T-helper 1 cell treated with Interleukin-12 subunit alpha and Interleukin-12 subunit beta and Interleukin-4 antibody, amounts not matched to agents 30 ng/mL and 1 ng/mL, for 36 hours (primary cell): ENCODE measurements around the gene RASGRP2. TPM values are rescaled to one million over a fixed set of nuclear protein-coding genes. Genes with fewer than 3 reads are reported as not detected.

Experiments
- intact Hi-C: fragments of 100-400 bp; cut with micrococcal nuclease; formaldehyde crosslinking; loops from one replicate; pipeline ENCODE4 v1.15.1; 2024
- total RNA-seq: library from RNA; stranded (reverse); gene quantifications from 2 replicates; pipeline ENCODE4 v1.2.3, GENCODE V29; 2022

The RASGRP2 gene
- total RNA-seq, 1 donor from 2014 or later, result 192 TPM

- intact Hi-C loops, result no loop called here
Measured at GRCh38 chr11:64677441-64678023, 66.4 kb downstream of the RASGRP2 start.

Other genes starting within 250 kb of the RASGRP2 start
- gene SLC22A11, start 188.2 kb downstream of the RASGRP2 start, total RNA-seq, result not detected in 2 replicates
- not detected in 2 replicates for gene SLC22A12, start 152.9 kb downstream of the RASGRP2 start, total RNA-seq
- 0.71 and 1.3 TPM in 2 replicates for gene NRXN2, start 20.9 kb downstream of the RASGRP2 start, total RNA-seq
- gene PYGM, start 15.8 kb upstream of the RASGRP2 start, total RNA-seq, result 7.3 and 8.6 TPM in 2 replicates
- gene SF1, start 34.4 kb upstream of the RASGRP2 start, total RNA-seq, result 485 and 486 TPM in 2 replicates
- gene MAP4K2, start 59.1 kb upstream of the RASGRP2 start, total RNA-seq, result 79.2 and 80.7 TPM in 2 replicates
- gene MEN1, start 66.4 kb upstream of the RASGRP2 start, total RNA-seq, result 28.7 TPM in 2 replicates
- gene CDC42BPG, start 100.5 kb upstream of the RASGRP2 start, total RNA-seq, result 0.42 and 1.0 TPM in 2 replicates
- gene EHD1, start 134.5 kb upstream of the RASGRP2 start, total RNA-seq, result 133 and 145 TPM in 2 replicates
- gene ATG2A, start 173.1 kb upstream of the RASGRP2 start, total RNA-seq, result 30.3 and 31.3 TPM in 2 replicates
- gene PPP2R5B, start 180.5 kb upstream of the RASGRP2 start, total RNA-seq, result 17.0 and 18.6 TPM in 2 replicates
- not detected in 2 replicates for gene GPHA2, start 191.8 kb upstream of the RASGRP2 start, total RNA-seq
- gene MAJIN, start 228.0 kb upstream of the RASGRP2 start, total RNA-seq, result not detected in 2 replicates